Adrenal gland (tissue), 5 donors: Measurements from ENCODE around the gene YY1.

ENCODE experiments used
- POLR2A ChIP-seq, 2 donors: fragments of 450-650 bp; IDR thresholded peaks; one replicate each; pipeline ENCODE4 v1.6.1; 2017; ENCODE audit warnings: antibody characterized with exemption in 2 of 2, mild to moderate bottlenecking in 2 of 2, moderate library complexity in 1 of 2
- TF ChIP-seq, protein P1 (sequence below), 6 experiments: fragments of 450-650 bp in 4 of 6; fragments of 200-600 bp in 2 of 6; sonication (generic) in 1 of 6; IDR thresholded peaks; 1 replicate in 5 of 6; 2 replicates in 1 of 6; pipeline versions ENCODE4 v1.5.1 to v1.8.0; 2016 to 2021; ENCODE audit warnings: antibody characterized with exemption in 6 of 6, mild to moderate bottlenecking in 2 of 6, moderate library complexity in 1 of 6
- donor health status: DM: no; HTN: no; CAD: no.

DNA sequence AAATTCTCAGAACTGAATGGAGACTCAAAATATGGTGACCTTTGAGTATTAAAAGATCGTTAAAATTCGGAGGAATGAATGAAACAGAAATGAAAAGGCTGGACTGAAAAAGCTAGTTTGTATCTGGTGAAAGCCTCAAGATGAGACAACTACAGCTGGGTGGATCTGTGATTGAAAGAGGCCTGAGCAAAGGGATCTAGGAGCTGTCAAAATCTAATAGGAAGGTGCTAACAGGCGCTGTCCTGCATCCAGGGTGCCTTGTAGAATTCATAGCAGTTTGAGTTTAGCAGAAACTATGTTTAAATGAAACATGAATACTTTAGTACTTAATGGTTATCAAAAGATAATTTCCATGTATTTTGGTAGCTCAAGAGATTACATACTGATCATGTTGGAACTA is 2.3 kb downstream of the YY1 start:
- TF ChIP-seq, protein P1, sequence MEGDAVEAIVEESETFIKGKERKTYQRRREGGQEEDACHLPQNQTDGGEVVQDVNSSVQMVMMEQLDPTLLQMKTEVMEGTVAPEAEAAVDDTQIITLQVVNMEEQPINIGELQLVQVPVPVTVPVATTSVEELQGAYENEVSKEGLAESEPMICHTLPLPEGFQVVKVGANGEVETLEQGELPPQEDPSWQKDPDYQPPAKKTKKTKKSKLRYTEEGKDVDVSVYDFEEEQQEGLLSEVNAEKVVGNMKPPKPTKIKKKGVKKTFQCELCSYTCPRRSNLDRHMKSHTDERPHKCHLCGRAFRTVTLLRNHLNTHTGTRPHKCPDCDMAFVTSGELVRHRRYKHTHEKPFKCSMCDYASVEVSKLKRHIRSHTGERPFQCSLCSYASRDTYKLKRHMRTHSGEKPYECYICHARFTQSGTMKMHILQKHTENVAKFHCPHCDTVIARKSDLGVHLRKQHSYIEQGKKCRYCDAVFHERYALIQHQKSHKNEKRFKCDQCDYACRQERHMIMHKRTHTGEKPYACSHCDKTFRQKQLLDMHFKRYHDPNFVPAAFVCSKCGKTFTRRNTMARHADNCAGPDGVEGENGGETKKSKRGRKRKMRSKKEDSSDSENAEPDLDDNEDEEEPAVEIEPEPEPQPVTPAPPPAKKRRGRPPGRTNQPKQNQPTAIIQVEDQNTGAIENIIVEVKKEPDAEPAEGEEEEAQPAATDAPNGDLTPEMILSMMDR (IDR thresholded peaks at IDR 0.05), result no peak
- TF ChIP-seq POLR2A (IDR thresholded peaks at IDR 0.05), result no peak
